K562 (cell line): ENCODE measurements around the gene PLEKHA6. TPM values are rescaled to one million over a fixed set of nuclear protein-coding genes. Genes with fewer than 3 reads are reported as not detected.

Experiments used
- ATAC-seq: fragments of 200-7000 bp; cut with Tn5 transposase; 3 replicates; pipeline ENCODE4 v1.9.1; 2020; ENCODE audit warnings: moderate library complexity
- BruUV-seq: library from RNA; stranded (reverse); fragments of 400-500 nt; replicated peaks from 2 replicates; lab custom pipeline; 2021; lab: Mats Ljungman, UMichigan
- CTCF ChIA-PET: fragments of 300-600 bp; formaldehyde crosslinking; extraction: SDS; loops from one replicate; lab custom pipeline; 2021; ENCODE audit warnings: low intra/inter-chr PET ratio; lab: Yijun Ruan, JAX
- POLR2A ChIA-PET: fragments of 300-600, 350-650 bp; sonication (Branson Sonifier 250); formaldehyde crosslinking; extraction: SDS; loops from one replicate; lab custom pipeline; 2021; ENCODE audit warnings: antibody characterized with exemption, inconsistent platforms; lab: Yijun Ruan, JAX
- DNase-seq, 4 experiments: peaks; one replicate each; pipeline versions ENCODE4 v3.0.0 to v3.0.0-alpha.2; 2011 to 2018; ENCODE audit warnings: low spot score in 3 of 4, mixed read lengths in 3 of 4; ENCODE audit errors: extremely low read depth in 1 of 4
- FAIRE-seq: peaks from 2 replicates; lab custom pipeline; 2011; peaks lifted over from hg19 to GRCh38; lab: Jason Lieb, UNC
- H2AFZ ChIP-seq: 2 replicates; pipeline ENCODE4 v1.6.0; 2011; ENCODE audit warnings: low read depth, low read length, control low read depth, inconsistent platforms
- H3K27ac ChIP-seq: fragments of 200-600 bp; 3 replicates; pipeline ENCODE4 v1.8.0; 2011; ENCODE audit warnings: low read depth, mild to moderate bottlenecking, control low read depth, inconsistent platforms, low read length, moderate library complexity, mixed read lengths; ENCODE audit errors: extremely low read depth
- H3K27me3 ChIP-seq, 2 experiments: fragments of 300-600 bp in 1 of 2; 2 replicates in 1 of 2; 3 replicates in 1 of 2; pipeline versions ENCODE4 v1.6.0 to v1.8.0; 2011; ENCODE audit warnings: inconsistent platforms in 2 of 2, low read length in 2 of 2, mild to moderate bottlenecking in 1 of 2, mixed read lengths in 1 of 2, moderate library complexity in 1 of 2; ENCODE audit not compliant: control insufficient read depth in 2 of 2, insufficient read depth in 2 of 2
- H3K36me3 ChIP-seq: fragments of 300-600 bp; 3 replicates; pipeline ENCODE4 v1.8.0; 2011; ENCODE audit warnings: mild to moderate bottlenecking, low read length, inconsistent platforms; ENCODE audit not compliant: control insufficient read depth, insufficient read depth
- H3K4me1 ChIP-seq, 2 experiments: fragments of 200-600 bp in 1 of 2; replicated peaks in 1 of 2; 2 replicates in 1 of 2; 3 replicates in 1 of 2; pipeline versions ENCODE4 v1.5.1 to v1.8.0; 2011; ENCODE audit warnings: inconsistent platforms in 2 of 2, low read length in 2 of 2, mild to moderate bottlenecking in 1 of 2, mixed read lengths in 1 of 2, moderate library complexity in 1 of 2; ENCODE audit not compliant: control insufficient read depth in 2 of 2, insufficient read depth in 2 of 2
- H3K4me2 ChIP-seq: 2 replicates; pipeline ENCODE4 v1.6.1; 2011; ENCODE audit warnings: low read length, control low read depth, inconsistent platforms, mixed read lengths; ENCODE audit not compliant: insufficient read depth
- H3K4me3 ChIP-seq: fragments of 200-600 bp; sonication (generic), shearing (Covaris generic); 2 replicates; pipeline ENCODE4 v1.5.1; 2016; ENCODE audit warnings: control low read depth, inconsistent platforms
- H3K79me2 ChIP-seq: fragments of 200-600 bp; 3 replicates; pipeline ENCODE4 v1.8.0; 2011; ENCODE audit warnings: low read length, inconsistent platforms; ENCODE audit not compliant: control insufficient read depth, insufficient read depth
- H3K9ac ChIP-seq, 2 experiments: 2 replicates each; pipeline versions ENCODE4 v1.6.0 to v1.6.1; 2011; ENCODE audit warnings: low read depth in 2 of 2, low read length in 2 of 2, control low read depth in 1 of 2, inconsistent platforms in 1 of 2, mild to moderate bottlenecking in 1 of 2, mixed read lengths in 1 of 2; ENCODE audit not compliant: insufficient read depth in 1 of 2
- H3K9me1 ChIP-seq: one replicate; pipeline ENCODE4 v1.6.0; 2011; ENCODE audit warnings: inconsistent platforms, mild to moderate bottlenecking, low read length, moderate library complexity; ENCODE audit not compliant: control insufficient read depth, insufficient read depth
- H3K9me3 ChIP-seq: replicated peaks from 2 replicates; pipeline ENCODE4 v1.5.1; 2011; ENCODE audit warnings: low read depth, low read length, inconsistent platforms; ENCODE audit not compliant: control insufficient read depth, insufficient read depth
- H4K20me1 ChIP-seq: replicated peaks from 2 replicates; pipeline ENCODE4 v1.6.1; 2011; ENCODE audit warnings: low read length, inconsistent platforms, mixed read lengths; ENCODE audit not compliant: control insufficient read depth, insufficient read depth
- CREB1 ChIP-seq, 2 experiments: sonication (generic) in 1 of 2; formaldehyde crosslinking in 1 of 2; IDR thresholded peaks; 2 replicates each; pipeline versions ENCODE4 v1.6.1 to v1.8.0; 2012 to 2022; ENCODE audit warnings: inconsistent platforms in 1 of 2, mild to moderate bottlenecking in 1 of 2, missing genetic modification reagents in 1 of 2, moderate library complexity in 1 of 2
- RBM25 ChIP-seq: fragments of 200-400 bp; formaldehyde crosslinking; IDR thresholded peaks from 2 replicates; pipeline ENCODE4 v1.6.1; 2018; ENCODE audit warnings: low read length, low read depth, moderate library complexity; ENCODE audit not compliant: severe bottlenecking
- ZFP36 ChIP-seq: fragments of 150-350 bp; IDR thresholded peaks from 2 replicates; pipeline ENCODE4 v1.6.1; 2018; ENCODE audit warnings: low read length, low read depth; ENCODE audit not compliant: partially characterized antibody
- ZNF324 ChIP-seq: fragments of 250-450 bp; sonication (Bioruptor Pico); IDR thresholded peaks from 2 replicates; pipeline ENCODE4 v1.4.0; 2020; ENCODE audit warnings: mild to moderate bottlenecking
- WGBS: fragments of 100-300 bp; shearing (Covaris generic); methylation state at CpG from one replicate; pipeline ENCODE4 v1.1.6; 2016; ENCODE audit warnings: low coverage, mixed read lengths; ENCODE audit not compliant: insufficient coverage; ENCODE audit errors: missing lambda C conversion rate; 5-methylcytosine and 5-hydroxymethylcytosine counted together
- in situ Hi-C: fragments of 300-500 bp; cut with MboI; formaldehyde crosslinking; loops from 4 replicates; pipeline ENCODE4 v1.15.0; 2018; ENCODE audit warnings: inconsistent platforms, mixed read lengths
- intact Hi-C: fragments of 100-400 bp; cut with micrococcal nuclease; formaldehyde crosslinking; loops from 2 replicates; pipeline ENCODE4 v1.14.2; 2022
- polyA plus RNA-seq, 8 experiments: library from polyadenylated mRNA; depleted of rRNA in 4 of 8; stranded (reverse) in 5 of 8; unstranded in 3 of 8; fragments of >200 nt; fragmentation: Nextera tagmentation in 2 of 8; fragmentation: Illumina TruSeq in 1 of 8; extraction: Ambion mirVana in 2 of 8; extraction: Trizol in 1 of 8; gene quantifications; 2 replicates each; pipeline versions ENCODE4 v1.2.1 to v1.2.3, GENCODE V29; 2011 to 2014; ENCODE audit warnings: inconsistent platforms in 1 of 8, missing spikeins in 1 of 8
- total RNA-seq, 7 experiments: library from RNA; depleted of rRNA in 6 of 7; stranded (reverse); fragments of >200 nt in 6 of 7; fragmentation: Illumina TruSeq in 2 of 7; extraction: Trizol in 2 of 7; gene quantifications; 2 replicates each; pipeline versions ENCODE4 v1.2.1 to v1.2.3, GENCODE V29; 2011 to 2021; ENCODE audit warnings: low replicate concordance in 1 of 7

PLEKHA6 gene
- total and polyA plus RNA-seq, 9 of the 15 experiments (the other 6 are each of a cell fraction or from before 2014, with no cell fraction given): under 0.01 to 0.33 (median 0.01) TPM; not detected in 4

- intact Hi-C loops: no loop called here
These were observed 16.5 kb downstream of the PLEKHA6 start for GRCh38 chr1:204343247-204343646.

GRCh38 chr1:204342310-204342709 lies 17.4 kb downstream of the PLEKHA6 start:
- Histone ChIP-seq H3K4me2 (no peak overlapping the region), H3K27ac (no peak overlapping the region), H3K9me1 (no peaks in the 10 kb centered on the region), H3K27me3 (peaks cover 52 to 62% of the 10 kb centered on the region in 2 experiments), H2AFZ (no peak overlapping the region), H3K4me3 (no peak overlapping the region), H3K9ac (no peak overlapping the region), H3K36me3 (no peaks in the 10 kb centered on the region), H3K4me1 (no peaks in the 10 kb centered on the region; a peak in 1 of 5 replicates), H4K20me1 (0 out of 2 replicates have a peak, but pooled peaks cover 3% of the 10 kb centered on the region), H3K9me3 (no peaks in the 10 kb centered on the region), H3K79me2 (no peaks in the 10 kb centered on the region)
- FAIRE-seq: no peak
- ATAC-seq: no peak
- CTCF ChIA-PET: no interaction called here
- intact Hi-C loops: no loop called here
- in situ Hi-C loops: no loop called here
- POLR2A ChIA-PET: interaction anchor here (0.5 to 3.2 kb wide), 6 partner anchors 9 to 838 kb away, joined by 3 to 16 read pairs (median 4); no protein-coding TSS in a partner anchor
- DNase-seq: no peak
- BruUV-seq: no TSS peak
- WGBS: 2% methylated on average over 2 of the region's 2 CpGs
- TF ChIP-seq ZNF324 (CRISPR knock-in tag): no peak

More at GRCh38 chr1:204343247-204343646, 16.5 kb downstream of the PLEKHA6 start:
- no peak for DNase-seq
- TF ChIP-seq ZFP36: peak; percentile 41
- TF ChIP-seq RBM25: peak; percentile 55
- no peak for TF ChIP-seq CREB1 (IDR thresholded peaks at IDR 0.05)
- no peak for TF ChIP-seq CREB1 (CRISPR knock-in tag; IDR thresholded peaks at IDR 0.05)
- WGBS: 0% methylated on average over 3 of the region's 3 CpGs
- Histone ChIP-seq H3K9ac (no peak overlapping the region), H3K4me3 (no peak overlapping the region), H3K79me2 (no peaks in the 10 kb centered on the region), H4K20me1 (0 out of 2 replicates have a peak, but pooled peaks cover 3% of the 10 kb centered on the region), H3K9me3 (no peaks in the 10 kb centered on the region), H3K4me1 (no peaks in the 10 kb centered on the region; a peak in 1 of 5 replicates), H3K27ac (no peak overlapping the region), H2AFZ (no peak overlapping the region), H3K4me2 (no peak overlapping the region), H3K27me3 (peaks cover 53 to 63% of the 10 kb centered on the region in 2 experiments), H3K36me3 (no peaks in the 10 kb centered on the region), H3K9me1 (no peaks in the 10 kb centered on the region)
- ChIA-PET POLR2A (interaction anchor here (1.2 to 3.2 kb wide), 3 partner anchors 10 to 15 kb away, joined by 3 to 16 read pairs (median 10); no protein-coding TSS in a partner anchor), CTCF (no interaction called here)
- no peak for FAIRE-seq
- BruUV-seq: no TSS peak
- in situ Hi-C loops: no loop called here
- ATAC-seq: no peak
